ENCODE data around the gene GPR62. TPM values are rescaled to one million over a fixed set of nuclear protein-coding genes. Genes with fewer than 3 reads are reported as not detected.

GPR62 gene
- total and polyA plus RNA-seq, 4 experiments from 2014 or later, result not detected

- CTCF ChIA-PET (ENCODE audit: partially characterized antibody), result no interaction called here
- no peaks in the 10 kb centered on the region for H3K27me3 ChIP-seq (ENCODE audit: insufficient read depth, low read length)
- H3K36me3 Mint-ChIP-seq, result peaks cover 0 to 1% of the 10 kb centered on the region in 2 donors
Observed at GRCh38 chr3:51967384-51968169, 12.4 kb downstream of the GPR62 start, which contains the start of gene PCBP4. Gene PCBP4, minus strand, starts transcription at chr3:51967454. Its CDS starts 6,214 bp downstream, at chr3:51961240.

GRCh38 chr3:51968170-51968775 lies 13.1 kb downstream of the GPR62 start:
- Histone ChIP-seq H3K4me3 (ENCODE audit: low read length in 2 of 2) (peak overlapping the region in 1 of 2 donors; percentile 55), H3K9me3 (ENCODE audit: control insufficient read depth in 1 of 2, low read length in 2 of 2) (no peaks in the 10 kb centered on the region), H3K4me1 (ENCODE audit: insufficient read depth, low read length) (peaks cover 22% of the 10 kb centered on the region), H3K27ac (ENCODE audit: low read depth, low read length) (peak overlapping the region; percentile 56), H3K27me3 (ENCODE audit: insufficient read depth, low read length) (no peaks in the 10 kb centered on the region), H3K36me3 (ENCODE audit: insufficient read depth, low read length) (no peaks in the 10 kb centered on the region)
- H3K9me3 Mint-ChIP-seq, result no peaks in the 10 kb centered on the region
- DNase-seq, result peak in 1 of 5 donors; percentile 41
- peaks cover 0 to 1% of the 10 kb centered on the region in 2 donors for H3K36me3 Mint-ChIP-seq
- H3K4me1 Mint-ChIP-seq, result peaks cover 15 to 45% (median 30%) of the 10 kb centered on the region in 4 donors
- ChIA-PET POLR2A (ENCODE audit: partially characterized antibody) (interaction anchor here (1.0 to 6.2 kb wide), 8 partner anchors 7 to 186 kb away, joined by 3 to 28 read pairs (median 8); partner anchors contain the start of genes ABHD14A, ABHD14B, ACY1 and DUSP7), CTCF (ENCODE audit: partially characterized antibody) (interaction anchor here (1.0 to 3.1 kb wide), 3 partner anchors 14 to 27 kb away, joined by 3 to 14 read pairs (median 6); partner anchors contain the start of genes ACY1, PARP3 and RRP9)
- no peaks in the 10 kb centered on the region for H3K27me3 Mint-ChIP-seq
- intact Hi-C loops (cut with micrococcal nuclease), result no loop called here
- H3K27ac Mint-ChIP-seq, result peak overlapping the region; percentile 47 to 89 (median 85)
- H3K4me3 Mint-ChIP-seq, result peak overlapping the region; percentile 72 to 94 (median 83)

More at GRCh38 chr3:51967384-51968169, 12.4 kb downstream of the GPR62 start, which contains the start of gene PCBP4:
- Histone ChIP-seq H3K4me1 (ENCODE audit: insufficient read depth, low read length) (peaks cover 22% of the 10 kb centered on the region), H3K27ac (ENCODE audit: low read depth, low read length) (peak within 1 kb of the TSS; percentile 57), H3K9me3 (ENCODE audit: control insufficient read depth in 1 of 2, low read length in 2 of 2) (no peaks in the 10 kb centered on the region), H3K36me3 (ENCODE audit: insufficient read depth, low read length) (no peaks in the 10 kb centered on the region), H3K4me3 (ENCODE audit: low read length in 2 of 2) (peak within 1 kb of the TSS; percentile 63 to 65)
- Mint-ChIP-seq H3K27me3 (no peaks in the 10 kb centered on the region), H3K9me3 (no peaks in the 10 kb centered on the region), H3K27ac (peak within 1 kb of the TSS; percentile 68 to 94 (median 85)), H3K4me3 (peak within 1 kb of the TSS; percentile 81 to 94 (median 83)), H3K4me1 (peaks cover 15 to 40% (median 29%) of the 10 kb centered on the region in 4 donors)
- peak in 3 of 5 donors; percentile 32 to 48 (median 43) for DNase-seq
- POLR2A ChIA-PET (ENCODE audit: partially characterized antibody), result interaction anchor here (0.6 to 6.2 kb wide), 10 partner anchors 8 to 234 kb away, joined by 3 to 28 read pairs (median 4); partner anchors contain the start of genes ABHD14A, ABHD14B, ACY1 and DUSP7
- intact Hi-C loops (cut with micrococcal nuclease), result loop anchor here (1.0 kb wide), 1 partner anchor 25 kb away; the partner anchor contains the start of gene PARP3

- peaks cover 24% of the 10 kb centered on the region for H3K4me1 ChIP-seq (ENCODE audit: insufficient read depth, low read length)
- intact Hi-C loops (cut with micrococcal nuclease), result no loop called here
- H3K27ac ChIP-seq (ENCODE audit: low read depth, low read length), result no peak overlapping the region
- Mint-ChIP-seq H3K27me3 (no peaks in the 10 kb centered on the region), H3K4me1 (peaks cover 18 to 53% (median 36%) of the 10 kb centered on the region in 4 donors), H3K9me3 (no peaks in the 10 kb centered on the region), H3K27ac (peak overlapping the region; percentile 4 to 94 (median 62)), H3K4me3 (peak overlapping the region; percentile 10 to 94 (median 63)), H3K36me3 (peaks cover 0 to 6% of the 10 kb centered on the region in 2 donors)
- H3K36me3 ChIP-seq (ENCODE audit: insufficient read depth, low read length), result no peaks in the 10 kb centered on the region
- no peak overlapping the region for H3K4me3 ChIP-seq (ENCODE audit: low read length in 2 of 2)
- ChIA-PET POLR2A (ENCODE audit: partially characterized antibody) (interaction anchor here (0.6 to 6.2 kb wide), 7 partner anchors 7 to 45 kb away, joined by 3 to 28 read pairs (median 10); partner anchors contain the start of genes ABHD14A, ABHD14B, ACY1 and PARP3), CTCF (ENCODE audit: partially characterized antibody) (interaction anchor here (1.0 to 3.1 kb wide), 3 partner anchors 14 to 28 kb away, joined by 3 to 14 read pairs (median 6); partner anchors contain the start of genes ACY1, PARP3 and RRP9)
- DNase-seq, result peak in 1 of 5 donors; percentile 27
- H3K27me3 ChIP-seq (ENCODE audit: insufficient read depth, low read length), result no peaks in the 10 kb centered on the region
- H3K9me3 ChIP-seq (ENCODE audit: control insufficient read depth in 1 of 2, low read length in 2 of 2), result no peaks in the 10 kb centered on the region
Observed at GRCh38 chr3:51968883-51969678, 13.9 kb downstream of the GPR62 start.

- Mint-ChIP-seq H3K36me3 (peaks cover 0 to 6% of the 10 kb centered on the region in 2 donors), H3K9me3 (no peaks in the 10 kb centered on the region), H3K27ac (peak overlapping the region in 2 of 7 donors; percentile 10 to 60), H3K4me3 (peak overlapping the region in 1 of 8 donors; percentile 11), H3K4me1 (peaks cover 21 to 59% (median 40%) of the 10 kb centered on the region in 4 donors), H3K27me3 (no peaks in the 10 kb centered on the region)
- H3K27me3 ChIP-seq (ENCODE audit: insufficient read depth, low read length), result no peaks in the 10 kb centered on the region
- no peak for DNase-seq
- no peak overlapping the region for H3K4me3 ChIP-seq (ENCODE audit: low read length in 2 of 2)
- ChIA-PET CTCF (ENCODE audit: partially characterized antibody) (interaction anchor here (2.6 to 3.1 kb wide), 2 partner anchors 13 to 25 kb away, joined by 6 to 14 read pairs; partner anchors contain the start of gene ACY1), POLR2A (ENCODE audit: partially characterized antibody) (interaction anchor here (1.1 to 6.2 kb wide), 4 partner anchors 8 to 26 kb away, joined by 3 to 28 read pairs (median 8); partner anchors contain the start of genes ACY1 and RPL29)
- H3K9me3 ChIP-seq (ENCODE audit: control insufficient read depth in 1 of 2, low read length in 2 of 2), result no peaks in the 10 kb centered on the region
- no peaks in the 10 kb centered on the region for H3K36me3 ChIP-seq (ENCODE audit: insufficient read depth, low read length)
- no peak overlapping the region for H3K27ac ChIP-seq (ENCODE audit: low read depth, low read length)
- peaks cover 31% of the 10 kb centered on the region for H3K4me1 ChIP-seq (ENCODE audit: insufficient read depth, low read length)
- intact Hi-C loops (cut with micrococcal nuclease), result loop anchor here (5.0 kb wide), 1 partner anchor 1733 kb away; the partner anchor contains the start of gene GNAI2
Observed at GRCh38 chr3:51969841-51970240, 14.7 kb downstream of the GPR62 start.

GRCh38 chr3:51970606-51971300 lies 15.6 kb downstream of the GPR62 start:
- Mint-ChIP-seq H3K27me3 (no peaks in the 10 kb centered on the region), H3K9me3 (no peaks in the 10 kb centered on the region), H3K4me1 (peaks cover 22 to 57% (median 39%) of the 10 kb centered on the region in 4 donors), H3K27ac (peak overlapping the region in 2 of 7 donors; percentile 38 to 60), H3K4me3 (peak overlapping the region in 2 of 8 donors; percentile 57 to 69), H3K36me3 (peaks cover 0 to 6% of the 10 kb centered on the region in 2 donors)
- Histone ChIP-seq H3K9me3 (ENCODE audit: control insufficient read depth in 1 of 2, low read length in 2 of 2) (no peaks in the 10 kb centered on the region), H3K27me3 (ENCODE audit: insufficient read depth, low read length) (no peaks in the 10 kb centered on the region), H3K27ac (ENCODE audit: low read depth, low read length) (no peak overlapping the region), H3K4me3 (ENCODE audit: low read length in 2 of 2) (no peak overlapping the region), H3K4me1 (ENCODE audit: insufficient read depth, low read length) (peaks cover 34% of the 10 kb centered on the region), H3K36me3 (ENCODE audit: insufficient read depth, low read length) (no peaks in the 10 kb centered on the region)
- DNase-seq, result no peak
- POLR2A ChIA-PET (ENCODE audit: partially characterized antibody), result interaction anchor here (1.1 to 6.2 kb wide), 2 partner anchors 9 to 11 kb away, joined by 3 to 28 read pairs; partner anchors contain the start of gene ACY1
- CTCF ChIA-PET (ENCODE audit: partially characterized antibody), result interaction anchor here (2.6 to 3.1 kb wide), 2 partner anchors 12 to 26 kb away, joined by 6 to 14 read pairs; partner anchors contain the start of gene ACY1
- intact Hi-C loops (cut with micrococcal nuclease), result loop anchor here (5.0 kb wide), 1 partner anchor 1733 kb away; the partner anchor contains the start of gene GNAI2

Data from CD4-positive, alpha-beta memory T cell (primary cell).